ENCODE data around the gene KRTAP3-3.

Gene KRTAP3-3

DNA sequence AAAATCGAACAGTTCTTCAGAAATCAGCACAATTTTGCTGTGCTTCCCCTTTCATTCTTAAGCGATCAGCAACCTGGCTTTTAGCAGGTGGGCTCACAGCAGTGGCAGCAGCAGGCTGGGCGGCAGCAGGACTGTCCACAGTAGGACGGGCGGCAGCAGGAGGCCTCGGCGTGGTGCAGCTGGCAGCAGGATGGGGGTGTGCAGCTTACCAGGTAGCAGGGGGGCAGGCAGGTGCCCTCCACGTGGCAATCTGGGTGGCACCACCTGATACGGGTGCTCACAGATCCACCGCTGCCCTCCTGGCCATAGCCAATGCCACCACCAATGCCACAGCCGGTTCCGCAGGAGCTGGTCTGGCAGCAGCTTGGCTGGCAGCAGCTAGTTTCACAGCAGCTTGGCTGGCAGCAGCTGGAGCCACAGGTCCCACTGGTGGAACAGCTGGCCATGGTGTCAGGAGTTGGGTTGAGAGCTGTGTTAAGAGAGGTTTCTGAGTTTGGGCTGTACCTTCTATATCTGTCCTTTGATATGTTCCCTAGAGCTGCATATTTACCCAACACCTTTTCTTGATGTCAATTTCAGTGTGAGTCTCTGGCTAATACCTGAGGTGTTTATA is 35.8 kb upstream of the KRTAP3-3 start, which contains the start of gene KRTAP1-4:
KRTAP1-4 (minus strand) TSS at position 563 of the 613 bp plus-strand sequence; CDS start at position 446, 117 bp downstream.
- Histone ChIP-seq H3K18ac (ENCODE audit: low read length) (no peak within 1 kb of the TSS), H3K4me2 (ENCODE audit: low read length) (no peak within 1 kb of the TSS), H3K23ac (ENCODE audit: low read length) (no peak within 1 kb of the TSS), H2BK15ac (replicated peaks; ENCODE audit: low read depth) (no peak within 1 kb of the TSS), H3K79me2 (ENCODE audit: control insufficient read depth, insufficient read depth, low read length) (no peaks in the 10 kb centered on the region), H3K4me3 (ENCODE audit: low read length) (no peak within 1 kb of the TSS), H2AK5ac (ENCODE audit: low read length) (no peak within 1 kb of the TSS), H4K5ac (ENCODE audit: low read length) (no peak within 1 kb of the TSS), H2BK5ac (ENCODE audit: low read length) (no peak within 1 kb of the TSS), H2BK120ac (ENCODE audit: low read depth, low read length) (no peak within 1 kb of the TSS), H3K27me3 (ENCODE audit: insufficient read depth, low read length, poor library complexity) (no peaks in the 10 kb centered on the region), H3K56ac (ENCODE audit: low read length) (no peak within 1 kb of the TSS), H3K4me1 (ENCODE audit: control insufficient read depth, low read depth, low read length) (no peaks in the 10 kb centered on the region), H3K79me1 (ENCODE audit: low read length) (no peaks in the 10 kb centered on the region), H3K36me3 (ENCODE audit: control insufficient read depth, insufficient read depth, low read length) (no peaks in the 10 kb centered on the region), H3K4ac (ENCODE audit: low read depth, low read length) (no peak within 1 kb of the TSS), H4K8ac (ENCODE audit: low read depth, low read length) (no peak within 1 kb of the TSS), H3K9ac (ENCODE audit: low read length) (no peak within 1 kb of the TSS), H3K27ac (ENCODE audit: low read depth, low read length) (no peak within 1 kb of the TSS)
- WGBS (ENCODE audit: extremely low coverage, insufficient coverage, low lambda C conversion rate) = no CpG with 5 or more reads among the region's 12 CpGs
- no peak for DNase-seq

- Histone ChIP-seq H2BK120ac (ENCODE audit: low read depth, low read length) (no peak within 1 kb of the TSS), H3K4me2 (ENCODE audit: low read length) (no peak within 1 kb of the TSS), H2BK5ac (ENCODE audit: low read length) (no peak within 1 kb of the TSS), H2BK15ac (replicated peaks; ENCODE audit: low read depth) (no peak within 1 kb of the TSS), H3K27me3 (ENCODE audit: insufficient read depth, low read length, poor library complexity) (no peaks in the 10 kb centered on the region), H3K9ac (ENCODE audit: low read length) (no peak within 1 kb of the TSS), H3K4me1 (ENCODE audit: control insufficient read depth, low read depth, low read length) (no peaks in the 10 kb centered on the region), H2AK5ac (ENCODE audit: low read length) (no peak within 1 kb of the TSS), H3K79me1 (ENCODE audit: low read length) (no peaks in the 10 kb centered on the region), H4K8ac (ENCODE audit: low read depth, low read length) (no peak within 1 kb of the TSS), H3K27ac (ENCODE audit: low read depth, low read length) (no peak within 1 kb of the TSS), H3K4ac (ENCODE audit: low read depth, low read length) (no peak within 1 kb of the TSS), H3K23ac (ENCODE audit: low read length) (no peak within 1 kb of the TSS), H3K18ac (ENCODE audit: low read length) (no peak within 1 kb of the TSS), H3K36me3 (ENCODE audit: control insufficient read depth, insufficient read depth, low read length) (no peaks in the 10 kb centered on the region), H3K4me3 (ENCODE audit: low read length) (no peak within 1 kb of the TSS), H3K79me2 (ENCODE audit: control insufficient read depth, insufficient read depth, low read length) (no peaks in the 10 kb centered on the region), H4K5ac (ENCODE audit: low read length) (no peak within 1 kb of the TSS), H3K56ac (ENCODE audit: low read length) (no peak within 1 kb of the TSS)
- no peak for DNase-seq
- WGBS (ENCODE audit: extremely low coverage, insufficient coverage, low lambda C conversion rate) = no CpG with 5 or more reads among the region's 9 CpGs
Observed at GRCh38 chr17:41026715-41027471, 32.9 kb upstream of the KRTAP3-3 start, which contains the start of gene KRTAP1-5. Gene KRTAP1-5 (minus strand): TSS chr17:41027208. CDS start chr17:41027155, 53 bp downstream.

- Histone ChIP-seq H2AK5ac (ENCODE audit: low read length) (no peak overlapping the region), H3K18ac (ENCODE audit: low read length) (no peak overlapping the region), H3K23ac (ENCODE audit: low read length) (no peak overlapping the region), H3K4me1 (ENCODE audit: control insufficient read depth, low read depth, low read length) (no peaks in the 10 kb centered on the region), H3K79me1 (ENCODE audit: low read length) (no peaks in the 10 kb centered on the region), H3K9ac (ENCODE audit: low read length) (no peak overlapping the region), H3K4me3 (ENCODE audit: low read length) (no peak overlapping the region), H3K27ac (ENCODE audit: low read depth, low read length) (no peak overlapping the region), H3K79me2 (ENCODE audit: control insufficient read depth, insufficient read depth, low read length) (no peaks in the 10 kb centered on the region), H3K56ac (ENCODE audit: low read length) (no peak overlapping the region), H2BK120ac (ENCODE audit: low read depth, low read length) (no peak overlapping the region), H4K8ac (ENCODE audit: low read depth, low read length) (no peak overlapping the region), H3K4ac (ENCODE audit: low read depth, low read length) (no peak overlapping the region), H2BK15ac (replicated peaks; ENCODE audit: low read depth) (no peak overlapping the region), H3K27me3 (ENCODE audit: insufficient read depth, low read length, poor library complexity) (no peaks in the 10 kb centered on the region), H3K4me2 (ENCODE audit: low read length) (no peak overlapping the region), H3K36me3 (ENCODE audit: control insufficient read depth, insufficient read depth, low read length) (no peaks in the 10 kb centered on the region), H4K5ac (ENCODE audit: low read length) (no peak overlapping the region), H2BK5ac (ENCODE audit: low read length) (no peak overlapping the region)
- WGBS (ENCODE audit: extremely low coverage, insufficient coverage, low lambda C conversion rate) = 100% methylated on average over 2 of the region's 3 CpGs
- no peak for DNase-seq
Observed at GRCh38 chr17:41024697-41025096, 30.7 kb upstream of the KRTAP3-3 start.

- H3K18ac ChIP-seq (ENCODE audit: low read length) = no peak overlapping the region
- H3K23ac ChIP-seq (ENCODE audit: low read length) = no peak overlapping the region
- H4K8ac ChIP-seq (ENCODE audit: low read depth, low read length) = no peak overlapping the region
- no peak overlapping the region for H2BK120ac ChIP-seq (ENCODE audit: low read depth, low read length)
- H4K5ac ChIP-seq (ENCODE audit: low read length) = no peak overlapping the region
- H2BK15ac ChIP-seq (replicated peaks; ENCODE audit: low read depth) = no peak overlapping the region
- no peak overlapping the region for H3K56ac ChIP-seq (ENCODE audit: low read length)
- H3K79me2 ChIP-seq (ENCODE audit: control insufficient read depth, insufficient read depth, low read length) = no peaks in the 10 kb centered on the region
- H3K27ac ChIP-seq (ENCODE audit: low read depth, low read length) = no peak overlapping the region
- no peaks in the 10 kb centered on the region for H3K4me1 ChIP-seq (ENCODE audit: control insufficient read depth, low read depth, low read length)
- H3K36me3 ChIP-seq (ENCODE audit: control insufficient read depth, insufficient read depth, low read length) = no peaks in the 10 kb centered on the region
- no peak overlapping the region for H2AK5ac ChIP-seq (ENCODE audit: low read length)
- no peak overlapping the region for H3K4ac ChIP-seq (ENCODE audit: low read depth, low read length)
- no peak overlapping the region for H3K4me2 ChIP-seq (ENCODE audit: low read length)
- H3K79me1 ChIP-seq (ENCODE audit: low read length) = no peaks in the 10 kb centered on the region
- H3K27me3 ChIP-seq (ENCODE audit: insufficient read depth, low read length, poor library complexity) = no peaks in the 10 kb centered on the region
- no peak overlapping the region for H2BK5ac ChIP-seq (ENCODE audit: low read length)
- DNase-seq = no peak
- no peak overlapping the region for H3K9ac ChIP-seq (ENCODE audit: low read length)
- H3K4me3 ChIP-seq (ENCODE audit: low read length) = no peak overlapping the region
Observed at GRCh38 chr17:41020336-41020735, 26.4 kb upstream of the KRTAP3-3 start.

DNA sequence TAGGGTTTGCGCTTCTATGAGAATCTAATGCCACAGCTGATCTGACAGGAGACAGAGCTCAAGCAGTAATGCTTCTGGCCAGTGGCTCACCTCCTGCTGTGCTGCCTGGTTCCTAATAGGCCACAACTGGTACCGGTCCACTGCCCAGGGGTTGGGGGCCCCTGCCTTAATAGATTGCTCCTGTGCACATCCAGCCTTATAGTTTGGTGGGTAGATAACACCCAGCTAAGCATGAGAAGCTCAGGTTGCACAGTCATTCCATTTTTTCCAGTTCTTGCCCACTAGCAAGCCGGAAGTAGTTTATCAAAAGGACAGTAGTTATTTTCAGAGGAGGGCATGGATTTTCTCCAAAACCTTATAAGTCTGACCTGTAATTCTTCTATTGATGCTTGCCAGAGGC is 25.5 kb upstream of the KRTAP3-3 start:
- H2BK15ac ChIP-seq (replicated peaks; ENCODE audit: low read depth) = no peak overlapping the region
- no peak overlapping the region for H2AK5ac ChIP-seq (ENCODE audit: low read length)
- no peak overlapping the region for H3K9ac ChIP-seq (ENCODE audit: low read length)
- no peak overlapping the region for H4K5ac ChIP-seq (ENCODE audit: low read length)
- no peaks in the 10 kb centered on the region for H3K79me1 ChIP-seq (ENCODE audit: low read length)
- no peak overlapping the region for H3K4me3 ChIP-seq (ENCODE audit: low read length)
- no peaks in the 10 kb centered on the region for H3K27me3 ChIP-seq (ENCODE audit: insufficient read depth, low read length, poor library complexity)
- no peaks in the 10 kb centered on the region for H3K4me1 ChIP-seq (ENCODE audit: control insufficient read depth, low read depth, low read length)
- no peak overlapping the region for H3K4ac ChIP-seq (ENCODE audit: low read depth, low read length)
- H3K23ac ChIP-seq (ENCODE audit: low read length) = no peak overlapping the region
- H3K56ac ChIP-seq (ENCODE audit: low read length) = no peak overlapping the region
- no peak overlapping the region for H2BK5ac ChIP-seq (ENCODE audit: low read length)
- H3K79me2 ChIP-seq (ENCODE audit: control insufficient read depth, insufficient read depth, low read length) = no peaks in the 10 kb centered on the region
- no peak overlapping the region for H3K4me2 ChIP-seq (ENCODE audit: low read length)
- no peak overlapping the region for H4K8ac ChIP-seq (ENCODE audit: low read depth, low read length)
- H3K18ac ChIP-seq (ENCODE audit: low read length) = no peak overlapping the region
- WGBS (ENCODE audit: extremely low coverage, insufficient coverage, low lambda C conversion rate) = no CpG with 5 or more reads among the region's 3 CpGs
- H3K36me3 ChIP-seq (ENCODE audit: control insufficient read depth, insufficient read depth, low read length) = no peaks in the 10 kb centered on the region
- DNase-seq = no peak
- no peak overlapping the region for H2BK120ac ChIP-seq (ENCODE audit: low read depth, low read length)
- H3K27ac ChIP-seq (ENCODE audit: low read depth, low read length) = no peak overlapping the region

Data from mesendoderm (in vitro differentiated cells).